Activated T-helper 17 cell treated with anti-CD3 and anti-CD28 coated beads, Interleukin-2, amount 50 U/mL, for 72 hours (primary cell): Measurements from ENCODE around the gene CYREN. TPM values are rescaled to one million over a fixed set of nuclear protein-coding genes. Genes with fewer than 3 reads are reported as not detected.
"Not testable (repeated sequence)": the region's sequence is repeated elsewhere in the genome, so short reads cannot be mapped to it uniquely, and the experiment has no call there.

Experiments
- ATAC-seq: fragments of 150-1000 bp; cut with Tn5 transposase; replicated peaks from 2 replicates; pipeline ENCODE4 v1.10.0; 2021; ENCODE audit warnings: mild to moderate bottlenecking, moderate library complexity
- H3K27ac Mint-ChIP-seq: one replicate; pipeline ENCODE4 v1.8.0; 2022; ENCODE audit warnings: mixed read lengths
- H3K27me3 Mint-ChIP-seq: one replicate; pipeline ENCODE4 v1.8.0; 2022; ENCODE audit warnings: mixed read lengths
- H3K36me3 Mint-ChIP-seq: one replicate; pipeline ENCODE4 v1.8.0; 2022; ENCODE audit warnings: low read depth, mild to moderate bottlenecking, mixed read lengths
- H3K4me1 Mint-ChIP-seq: one replicate; pipeline ENCODE4 v1.8.0; 2022; ENCODE audit warnings: mixed read lengths
- H3K4me3 Mint-ChIP-seq: one replicate; pipeline ENCODE4 v1.8.0; 2022; ENCODE audit warnings: mild to moderate bottlenecking, mixed read lengths
- H3K9me3 Mint-ChIP-seq: one replicate; pipeline ENCODE4 v1.8.0; 2022; ENCODE audit warnings: mixed read lengths
- total RNA-seq, 2 donors: library from RNA; stranded (reverse); gene quantifications; one replicate each; pipeline ENCODE4 v1.2.3, GENCODE V29; 2022

The CYREN gene
- total RNA-seq, 2 donors from 2014 or later, result 26.9 to 30.5 TPM

- Mint-ChIP-seq H3K4me3 (no peak overlapping the region), H3K4me1 (peaks cover under 1% of the 10 kb centered on the region), H3K36me3 (no peaks in the 10 kb centered on the region), H3K27me3 (no peaks in the 10 kb centered on the region), H3K27ac (no peak overlapping the region), H3K9me3 (peaks cover 4% of the 10 kb centered on the region)
- ATAC-seq, result no peak
Measured at GRCh38 chr7:135177028-135177696, 6.7 kb upstream of the CYREN start.

- ATAC-seq, result no peak
- H3K4me1 Mint-ChIP-seq, result peaks cover 4% of the 10 kb centered on the region
- H3K27me3 Mint-ChIP-seq, result no peaks in the 10 kb centered on the region
- no peak overlapping the region for H3K27ac Mint-ChIP-seq
- H3K9me3 Mint-ChIP-seq, result peaks cover 4% of the 10 kb centered on the region
- no peak overlapping the region for H3K4me3 Mint-ChIP-seq
- H3K36me3 Mint-ChIP-seq, result no peaks in the 10 kb centered on the region
Measured at GRCh38 chr7:135175931-135176330, 5.4 kb upstream of the CYREN start.

GRCh38 chr7:135174941-135175340 lies 4.4 kb upstream of the CYREN start:
- Mint-ChIP-seq H3K4me1 (peaks cover 4% of the 10 kb centered on the region), H3K36me3 (peaks cover under 1% of the 10 kb centered on the region), H3K27me3 (no peaks in the 10 kb centered on the region), H3K27ac (no peak overlapping the region), H3K4me3 (no peak overlapping the region), H3K9me3 (no peaks in the 10 kb centered on the region)
- ATAC-seq, result no peak

- not testable (repeated sequence) for H3K4me1 Mint-ChIP-seq, H3K27me3 Mint-ChIP-seq, H3K27ac Mint-ChIP-seq, H3K4me3 Mint-ChIP-seq, H3K9me3 Mint-ChIP-seq, ATAC-seq
- peaks cover 11% of the 10 kb centered on the region for H3K36me3 Mint-ChIP-seq
Measured at GRCh38 chr7:135173916-135174315, 3.4 kb upstream of the CYREN start.

- Mint-ChIP-seq H3K27ac (peak overlapping the region; percentile 97), H3K36me3 (peaks cover 33% of the 10 kb centered on the region), H3K4me3 (peak overlapping the region; percentile 95)
- not testable (repeated sequence) for H3K4me1 Mint-ChIP-seq, H3K27me3 Mint-ChIP-seq, H3K9me3 Mint-ChIP-seq, ATAC-seq
Measured at GRCh38 chr7:135171581-135172291, 1.2 kb upstream of the CYREN start.

- H3K4me1 Mint-ChIP-seq, ATAC-seq: not testable (repeated sequence)
Measured at GRCh38 chr7:135170998-135171481, 533 bp upstream of the CYREN start.

GRCh38 chr7:135169964-135170273 lies 588 bp downstream of the CYREN start:
- Mint-ChIP-seq H3K9me3 (no peaks in the 10 kb centered on the region), H3K27me3 (no peaks in the 10 kb centered on the region), H3K27ac (peak overlapping the region; percentile 99), H3K4me1 (peaks cover 4% of the 10 kb centered on the region), H3K36me3 (peaks cover 51% of the 10 kb centered on the region), H3K4me3 (peak overlapping the region; percentile 95)
- no peak for ATAC-seq

More at GRCh38 chr7:135170998-135171481, 533 bp upstream of the CYREN start:
- H3K9me3 Mint-ChIP-seq, H3K27me3 Mint-ChIP-seq: not testable (repeated sequence)
- Mint-ChIP-seq H3K36me3 (peaks cover 40% of the 10 kb centered on the region), H3K27ac (peak overlapping the region; percentile 97), H3K4me3 (peak overlapping the region; percentile 95)

- H3K4me3 Mint-ChIP-seq, result peak overlapping the region; percentile 95
- peak overlapping the region; percentile 99 for H3K27ac Mint-ChIP-seq
- H3K27me3 Mint-ChIP-seq, result no peaks in the 10 kb centered on the region
- peaks cover 4% of the 10 kb centered on the region for H3K4me1 Mint-ChIP-seq
- H3K36me3 Mint-ChIP-seq, result peaks cover 56% of the 10 kb centered on the region
- no peaks in the 10 kb centered on the region for H3K9me3 Mint-ChIP-seq
- peak; percentile 62 for ATAC-seq
Measured at GRCh38 chr7:135169141-135169963, 1.2 kb downstream of the CYREN start.

GRCh38 chr7:135168489-135169140 lies 1.9 kb downstream of the CYREN start:
- H3K4me1 Mint-ChIP-seq, result peaks cover 8% of the 10 kb centered on the region
- H3K27ac Mint-ChIP-seq, result peak overlapping the region; percentile 99
- ATAC-seq, result no peak
- no peaks in the 10 kb centered on the region for H3K9me3 Mint-ChIP-seq
- no peaks in the 10 kb centered on the region for H3K27me3 Mint-ChIP-seq
- H3K36me3 Mint-ChIP-seq, result peaks cover 62% of the 10 kb centered on the region
- H3K4me3 Mint-ChIP-seq, result peak overlapping the region; percentile 95

GRCh38 chr7:135168001-135168400 lies 2.5 kb downstream of the CYREN start:
- H3K36me3 Mint-ChIP-seq, result peaks cover 63% of the 10 kb centered on the region
- no peaks in the 10 kb centered on the region for H3K27me3 Mint-ChIP-seq
- H3K4me1 Mint-ChIP-seq, result peaks cover 8% of the 10 kb centered on the region

GRCh38 chr7:135167365-135167917 lies 3.1 kb downstream of the CYREN start:
- peaks cover 8% of the 10 kb centered on the region for H3K4me1 Mint-ChIP-seq
- peak overlapping the region; percentile 95 for H3K4me3 Mint-ChIP-seq
- H3K27ac Mint-ChIP-seq, result peak overlapping the region; percentile 99
- H3K27me3 Mint-ChIP-seq, result no peaks in the 10 kb centered on the region
- H3K36me3 Mint-ChIP-seq, result peaks cover 68% of the 10 kb centered on the region
- no peaks in the 10 kb centered on the region for H3K9me3 Mint-ChIP-seq
- ATAC-seq, result no peak

More at GRCh38 chr7:135168001-135168400, 2.5 kb downstream of the CYREN start:
- Mint-ChIP-seq H3K9me3 (no peaks in the 10 kb centered on the region), H3K27ac (peak overlapping the region; percentile 99), H3K4me3 (peak overlapping the region; percentile 95)
- no peak for ATAC-seq

GRCh38 chr7:135166338-135166990 lies 4.0 kb downstream of the CYREN start:
- no peaks in the 10 kb centered on the region for H3K27me3 Mint-ChIP-seq
- H3K4me1 Mint-ChIP-seq, result peaks cover 8% of the 10 kb centered on the region
- H3K27ac Mint-ChIP-seq, result peak overlapping the region; percentile 99
- H3K4me3 Mint-ChIP-seq, result peak overlapping the region; percentile 95
- no peak for ATAC-seq
- peaks cover 78% of the 10 kb centered on the region for H3K36me3 Mint-ChIP-seq
- no peaks in the 10 kb centered on the region for H3K9me3 Mint-ChIP-seq

- Mint-ChIP-seq H3K27ac (peak overlapping the region; percentile 41), H3K9me3 (no peaks in the 10 kb centered on the region), H3K36me3 (peaks cover 84% of the 10 kb centered on the region), H3K27me3 (no peaks in the 10 kb centered on the region), H3K4me3 (no peak overlapping the region), H3K4me1 (peaks cover 8% of the 10 kb centered on the region)
- ATAC-seq, result no peak
Measured at GRCh38 chr7:135165862-135166261, 4.6 kb downstream of the CYREN start.
